ENCODE measurements around the gene ANGPTL3. TPM values are rescaled to one million over a fixed set of nuclear protein-coding genes. Genes with fewer than 3 reads are reported as not detected.

Gene ANGPTL3
- total RNA-seq, 2 experiments from 2014 or later = not detected

Other genes starting within 250 kb of the ANGPTL3 start
- 10 to 100 TPM; 67.7 to 68.4 TPM for gene USP1, start 160.5 kb upstream of the ANGPTL3 start, total RNA-seq
- gene DOCK7, start 90.9 kb downstream of the ANGPTL3 start, total RNA-seq = 1 to 10 TPM; 5.8 to 7.1 TPM
- 10 to 100 TPM; 12.9 to 17.2 TPM for gene ATG4C, start 186.6 kb downstream of the ANGPTL3 start, total RNA-seq

Measured in activated naive CD8-positive, alpha-beta T cell treated with anti-CD3 and anti-CD28 coated beads, Interleukin-2, amount 10 ng/mL, durations not matched to agents 7 days and 5 days (primary cell).